Stimulated activated CD4-positive, alpha-beta T cell treated with anti-CD3 and anti-CD28 coated beads, Interleukin-2, amount 100 ng/mL, for 4 hours (primary cell): ENCODE results near the gene PCGF3.
"Not testable (repeated sequence)": the region's sequence is repeated elsewhere in the genome, so short reads cannot be mapped to it uniquely, and the experiment has no call there.

Experiments
- DNase-seq: peaks from one replicate; pipeline ENCODE4 v3.0.0-alpha.2; 2020; ENCODE audit warnings: low read depth

Gene PCGF3

GRCh38 chr4:704198-704891, 1.3 kb upstream of the PCGF3 start:
- no peak for DNase-seq

DNA sequence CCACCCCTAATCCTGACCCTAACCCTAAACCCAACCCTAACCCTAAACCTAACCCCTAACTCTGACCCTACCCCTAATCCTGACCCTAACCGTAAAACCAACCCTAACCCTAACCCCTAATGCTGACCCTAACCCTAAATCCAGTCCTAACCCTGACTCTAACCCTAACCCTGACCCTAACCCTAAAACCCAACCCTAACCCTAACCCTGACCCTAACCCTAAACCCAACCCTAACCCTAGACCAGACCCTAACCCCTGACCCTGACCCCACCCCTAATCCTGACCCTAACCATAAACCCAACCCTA, 708 bp upstream of the PCGF3 start:
- DNase-seq: no peak

DNA sequence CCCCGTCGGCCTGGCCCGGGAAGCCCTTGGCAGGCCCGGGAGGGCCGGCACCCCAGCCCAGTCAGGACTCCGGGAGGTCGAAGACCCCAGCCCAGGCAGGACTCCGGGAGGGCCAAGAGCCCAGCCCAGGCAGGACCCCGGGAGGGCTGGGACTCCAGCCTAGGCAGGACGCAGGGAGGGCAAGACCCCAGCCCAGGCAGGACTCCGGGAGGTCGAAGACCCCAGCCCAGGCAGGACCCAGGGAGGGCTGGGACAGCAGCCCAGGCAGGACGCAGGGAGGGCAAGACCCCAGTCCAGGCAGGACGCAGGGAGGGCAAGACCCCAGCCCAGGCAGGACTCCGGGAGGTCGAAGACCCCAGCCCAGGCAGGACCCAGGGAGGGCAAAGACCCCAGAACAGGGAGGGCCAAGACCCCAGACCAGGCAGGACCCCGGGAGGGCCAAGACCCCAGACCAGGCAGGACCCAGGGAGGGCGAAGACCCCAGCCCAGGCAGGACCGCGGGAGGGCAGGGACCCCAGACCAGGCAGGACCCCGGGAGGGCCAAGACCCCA, 526 bp downstream of the PCGF3 start:
- not testable (repeated sequence) for DNase-seq

DNA sequence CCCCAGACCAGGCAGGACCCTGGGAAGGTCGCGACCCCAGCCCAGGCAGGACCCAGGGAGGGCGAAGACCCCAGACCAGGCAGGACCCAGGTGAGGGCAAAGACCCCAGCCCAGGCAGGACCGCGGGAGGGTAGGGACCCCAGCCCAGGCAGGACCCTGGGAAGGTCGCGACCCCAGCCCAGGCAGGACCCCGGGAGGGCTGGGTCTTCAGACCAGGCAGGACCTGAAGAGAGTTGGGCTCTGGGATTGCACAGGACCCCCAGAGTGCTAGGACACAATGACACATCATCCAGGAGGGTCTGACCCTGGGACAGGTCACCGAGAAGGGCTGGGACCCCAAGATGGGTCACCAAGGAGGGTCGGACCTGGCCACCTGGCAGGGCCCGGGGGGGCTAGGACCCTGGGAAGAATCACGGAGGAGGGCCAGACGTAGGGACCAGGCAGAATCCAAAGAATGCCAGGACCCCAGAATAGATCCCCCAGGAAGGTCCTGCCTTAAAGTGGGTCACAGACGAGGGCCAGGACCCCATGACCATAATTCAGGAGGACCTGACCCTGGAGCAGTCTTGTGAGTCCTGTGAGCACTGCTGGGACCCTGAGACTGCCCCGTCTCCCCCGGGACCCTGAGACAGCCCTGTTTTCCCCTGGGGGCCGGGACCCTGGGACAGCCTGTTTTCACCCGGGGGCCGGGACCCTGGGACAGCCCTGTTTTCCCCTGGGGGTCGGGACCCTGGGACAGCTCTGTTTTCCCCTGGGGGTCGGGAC, 1.4 kb downstream of the PCGF3 start:
- no peak for DNase-seq

DNA sequence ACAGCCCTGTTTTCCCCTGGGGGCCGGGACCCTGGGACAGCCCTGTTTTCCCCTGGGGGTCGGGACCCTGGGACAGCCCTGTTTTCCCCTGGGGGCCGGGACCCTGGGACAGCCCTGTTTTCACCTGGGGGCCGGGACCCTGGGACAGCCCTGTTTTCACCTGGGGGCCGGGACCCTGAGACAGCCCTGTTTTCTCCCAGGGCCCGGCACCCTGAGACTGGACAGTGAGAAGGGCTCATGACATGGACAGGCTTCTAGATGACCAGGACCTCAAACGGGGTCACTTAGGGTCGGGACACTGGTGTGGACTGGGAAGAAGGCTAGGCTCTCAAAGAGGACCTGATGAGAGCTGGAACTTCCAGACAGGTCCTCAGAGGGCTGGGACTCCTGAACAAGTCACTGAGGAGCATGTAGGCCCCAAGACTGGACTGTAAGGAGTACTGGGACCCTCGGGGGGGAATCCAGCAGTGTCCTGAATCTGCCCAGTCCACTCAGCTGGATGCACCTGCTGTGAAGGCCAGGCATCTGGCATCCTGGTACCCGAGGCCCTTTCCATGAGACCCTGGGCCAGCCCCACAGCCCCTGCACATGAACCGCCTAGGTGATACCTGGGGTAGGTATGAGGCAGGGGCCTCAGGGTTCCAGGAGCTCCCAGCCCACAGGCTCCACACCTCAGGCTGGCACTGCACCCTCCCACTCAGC, 2.4 kb downstream of the PCGF3 start:
- no peak for DNase-seq

DNA sequence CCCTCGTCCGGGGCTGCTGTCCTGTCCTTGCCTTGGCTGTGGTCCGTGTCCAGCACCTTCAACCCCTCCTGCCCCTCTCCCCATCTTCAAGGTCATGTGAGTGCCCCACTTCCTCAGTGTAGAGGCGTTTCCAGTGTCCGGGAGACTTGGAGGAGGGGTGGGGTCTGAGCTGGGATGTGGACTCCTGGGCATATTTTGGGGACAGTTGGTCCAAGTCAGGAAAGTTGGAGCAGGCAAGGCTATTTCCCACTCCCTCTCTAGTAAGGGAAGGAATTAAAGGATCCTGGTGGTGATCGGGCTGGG, 3.0 kb downstream of the PCGF3 start:
- no peak for DNase-seq

DNA sequence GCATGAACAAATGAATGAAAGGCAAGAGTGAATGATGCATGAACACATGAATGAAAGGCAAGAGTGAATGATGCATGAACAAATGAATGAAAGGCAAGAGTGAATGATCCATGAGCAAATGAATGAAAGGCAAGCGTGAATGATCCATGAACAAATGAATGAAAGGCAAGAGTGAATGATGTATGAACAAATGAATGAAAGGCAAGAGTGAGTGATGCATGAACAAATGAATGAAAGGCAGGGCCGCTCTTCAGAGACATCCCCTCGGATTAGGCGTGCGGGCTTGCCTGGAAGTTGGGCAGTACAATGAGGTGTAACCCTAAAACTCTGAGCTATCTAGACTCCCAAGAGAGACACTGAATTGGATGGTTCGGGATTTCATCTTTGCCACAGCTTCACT, 3.7 kb downstream of the PCGF3 start:
- no peak for DNase-seq

DNA sequence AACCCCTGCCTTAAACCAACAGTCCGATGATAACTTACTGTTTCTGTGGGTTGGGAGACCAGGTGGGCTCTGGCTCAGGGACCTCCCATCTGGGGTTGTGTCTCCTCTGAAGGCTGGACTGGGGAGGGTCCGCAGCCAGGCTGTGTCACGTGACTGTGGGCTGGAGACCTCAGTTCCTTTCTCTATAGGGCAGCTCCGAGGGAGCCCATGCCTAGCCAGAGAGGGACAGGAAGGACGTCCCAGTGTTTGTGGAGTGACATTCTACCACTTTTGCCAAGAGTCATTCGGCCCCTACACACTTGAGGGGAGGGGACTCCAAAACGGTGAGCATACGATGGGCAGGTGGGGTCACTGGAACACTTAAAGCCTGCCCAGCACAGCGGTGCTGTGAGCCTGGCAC, 4.5 kb downstream of the PCGF3 start:
- no peak for DNase-seq

GRCh38 chr4:710916-711315, 5.3 kb downstream of the PCGF3 start:
- DNase-seq: no peak

DNA sequence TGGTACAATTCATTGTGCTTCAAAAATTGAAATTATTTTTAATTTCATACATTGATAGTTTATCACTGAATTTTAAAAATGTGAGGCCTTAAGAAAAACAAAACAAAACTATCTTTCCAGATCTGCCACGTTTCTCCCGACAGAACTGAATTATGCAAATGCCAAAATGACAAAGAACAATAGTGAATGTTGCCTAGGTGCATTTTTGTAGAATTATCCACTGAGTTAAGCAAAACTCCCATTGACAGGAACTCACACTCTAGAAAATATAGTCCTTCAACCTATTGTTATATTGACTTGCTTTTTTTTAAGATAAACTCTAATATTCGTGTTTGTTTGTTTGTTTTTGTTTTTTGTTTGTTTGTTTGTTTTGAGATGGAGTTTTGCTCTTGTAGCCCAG, 6.5 kb downstream of the PCGF3 start:
- no peak for DNase-seq

GRCh38 chr4:712916-713632, 7.4 kb downstream of the PCGF3 start:
- no peak for DNase-seq

- DNase-seq: no peak
Observed at GRCh38 chr4:714087-714486, 8.5 kb downstream of the PCGF3 start.

DNA sequence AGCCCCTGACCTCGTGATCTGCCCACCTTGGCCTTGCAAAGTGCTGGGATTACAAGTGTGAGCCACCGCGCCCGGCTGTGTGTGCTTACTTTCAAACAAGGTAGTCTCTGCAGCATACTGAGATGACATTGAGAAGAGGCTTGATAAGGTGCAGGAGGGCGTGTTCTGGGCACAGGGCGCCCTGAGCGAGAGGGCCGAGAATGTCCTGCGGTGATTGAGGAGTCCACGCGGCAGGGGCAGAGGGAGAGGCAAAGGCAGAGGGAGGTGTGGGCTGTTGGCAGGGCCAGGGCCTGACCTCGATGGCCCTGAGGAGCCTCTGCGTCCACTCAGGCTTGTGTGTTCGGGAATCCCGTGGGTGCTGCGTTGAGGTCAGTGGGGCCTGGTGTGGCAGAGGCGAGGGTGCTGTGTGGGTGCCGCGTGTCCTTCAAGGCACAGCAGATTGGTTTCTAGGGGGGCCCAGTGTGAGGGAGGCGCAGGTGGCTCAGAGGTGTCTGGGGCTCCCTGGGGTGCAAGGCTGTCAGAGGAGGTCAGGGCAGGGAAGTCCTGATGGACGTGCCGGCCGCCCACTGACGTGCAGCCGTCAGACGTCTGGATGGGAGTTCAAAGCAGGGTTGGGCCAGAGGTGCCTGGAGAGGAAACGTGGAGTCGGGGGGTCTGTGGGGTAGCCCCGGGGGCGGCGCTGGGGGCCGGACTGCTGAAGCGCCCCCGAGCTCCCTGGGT, 12.1 kb downstream of the PCGF3 start:
- DNase-seq: no peak

DNA sequence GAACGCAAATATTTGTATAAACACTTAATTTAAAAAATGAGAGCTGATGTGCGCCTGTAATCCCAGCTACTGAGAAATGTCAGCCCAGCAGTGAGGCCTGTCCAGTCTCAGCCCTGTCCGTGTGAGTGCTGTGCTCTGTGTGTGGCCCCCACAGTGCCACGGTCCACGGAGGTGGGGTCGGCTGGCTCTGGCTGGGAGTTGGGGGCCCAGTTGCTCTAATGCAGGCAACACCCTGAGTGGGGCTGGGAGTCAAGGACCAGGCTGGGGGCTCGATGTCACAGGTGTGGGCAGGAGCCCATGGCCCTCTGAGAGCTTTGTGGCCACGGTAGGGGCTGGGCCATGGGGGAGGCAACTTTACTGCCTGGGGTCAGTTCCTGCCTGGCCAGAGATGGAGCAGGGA, 12.8 kb downstream of the PCGF3 start:
- DNase-seq: no peak

- DNase-seq: no peak
Observed at GRCh38 chr4:720111-720860, 14.7 kb downstream of the PCGF3 start.

- DNase-seq: no peak
Observed at GRCh38 chr4:721261-722168, 15.9 kb downstream of the PCGF3 start.

DNA sequence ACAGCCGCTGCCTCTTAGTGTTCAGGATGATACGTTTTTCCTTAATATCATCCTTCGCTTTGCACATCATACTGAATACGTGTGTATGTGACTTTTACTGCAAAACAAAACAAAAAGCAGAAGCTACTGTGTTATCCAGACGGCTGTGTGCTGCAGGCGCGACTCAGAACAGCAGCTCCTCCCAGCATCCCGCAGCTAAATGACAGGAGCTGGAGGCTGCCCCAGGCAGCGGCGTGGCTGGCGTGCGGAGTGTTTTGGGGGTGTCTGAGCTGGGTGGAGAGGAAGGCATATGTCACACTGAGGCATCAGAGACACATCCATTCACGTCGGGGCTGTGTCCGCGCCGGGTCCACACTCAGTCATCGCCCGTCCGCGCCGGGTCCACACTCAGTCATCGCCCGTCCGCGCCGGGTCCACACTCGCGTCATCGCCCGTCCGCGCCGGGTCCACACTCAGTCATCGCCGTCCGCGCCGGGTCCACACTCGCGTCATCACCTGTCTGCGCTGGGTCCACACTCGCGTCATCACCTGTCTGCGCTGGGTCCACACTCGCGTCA, 16.6 kb downstream of the PCGF3 start:
- DNase-seq: no peak

- DNase-seq: no peak
Observed at GRCh38 chr4:722851-723360, 17.3 kb downstream of the PCGF3 start.

DNA sequence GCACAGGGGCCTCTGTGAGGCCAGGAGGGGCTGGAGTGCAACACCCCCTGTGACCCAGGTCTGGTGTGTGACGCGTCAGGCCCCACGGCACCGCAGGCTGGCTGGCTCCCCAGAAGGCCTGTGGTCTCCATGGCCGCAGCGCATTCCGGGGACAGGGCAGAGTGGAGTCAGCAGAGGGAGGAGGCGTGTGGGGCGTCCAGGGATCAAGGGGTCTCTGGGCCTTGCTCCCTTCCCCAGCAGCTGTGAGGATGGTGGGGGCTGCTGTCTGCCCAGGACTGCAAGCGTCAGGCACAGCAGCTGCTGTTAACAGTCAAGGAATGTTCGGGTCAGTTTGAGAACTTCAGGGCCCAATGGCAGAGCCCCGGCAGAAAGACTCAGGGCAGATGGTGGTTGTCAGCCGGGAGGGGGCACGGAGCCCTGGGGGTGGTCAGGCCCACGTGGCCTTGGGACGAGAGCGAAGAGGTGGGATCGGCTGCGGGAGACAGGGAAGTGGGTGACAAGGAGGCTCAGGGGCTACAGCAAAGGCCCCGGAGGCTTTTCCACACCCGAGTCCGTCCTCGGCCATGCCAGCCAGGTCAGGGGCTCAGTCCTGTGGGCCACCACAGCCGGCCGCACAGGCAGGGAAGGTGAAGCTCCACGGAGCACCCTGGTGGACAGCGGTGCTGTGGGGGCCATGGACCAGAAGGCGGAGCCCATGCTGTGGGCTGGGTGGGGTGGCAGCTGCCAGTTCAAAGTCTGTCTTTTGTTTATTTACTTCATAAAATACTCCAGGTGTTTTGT, 18.3 kb downstream of the PCGF3 start:
- DNase-seq: no peak
